ENCODE results near the gene GSTA4.
"Not testable (repeated sequence)": the region's sequence is repeated elsewhere in the genome, so short reads cannot be mapped to it uniquely, and the experiment has no call there.

The GSTA4 gene

GRCh38 chr6:53011979-53012378 is 16.9 kb upstream of the GSTA4 start:
- DNase-seq, result no peak

- no peak for DNase-seq
These were observed 15.4 kb upstream of the GSTA4 start for GRCh38 chr6:53010504-53010903.

GRCh38 chr6:53009511-53009910 is 14.4 kb upstream of the GSTA4 start:
- DNase-seq, result no peak

GRCh38 chr6:53009056-53009455 is 14.0 kb upstream of the GSTA4 start:
- DNase-seq, result no peak

- DNase-seq, result not testable (repeated sequence)
These were observed 13.2 kb upstream of the GSTA4 start for GRCh38 chr6:53008192-53008687.

GRCh38 chr6:53005663-53006250 is 10.7 kb upstream of the GSTA4 start:
- no peak for DNase-seq

GRCh38 chr6:52999456-52999855 is 4.4 kb upstream of the GSTA4 start:
- DNase-seq, result no peak

GRCh38 chr6:52998603-52999002 is 3.5 kb upstream of the GSTA4 start:
- no peak for DNase-seq

- DNase-seq, result peak; percentile 75
These were observed 995 bp upstream of the GSTA4 start for GRCh38 chr6:52995913-52996645.

GRCh38 chr6:52994839-52995088 is 320 bp downstream of the GSTA4 start:
- peak; percentile 83 for DNase-seq

GRCh38 chr6:52994031-52994838 is 849 bp downstream of the GSTA4 start:
- no peak for DNase-seq

GRCh38 chr6:52992980-52993920 is 1.8 kb downstream of the GSTA4 start:
- DNase-seq, result no peak

- no peak for DNase-seq
These were observed 4.7 kb downstream of the GSTA4 start for GRCh38 chr6:52990342-52990741.

- DNase-seq, result no peak
These were observed 9.9 kb downstream of the GSTA4 start for GRCh38 chr6:52985228-52985627.

GRCh38 chr6:52984247-52984646 is 10.8 kb downstream of the GSTA4 start:
- DNase-seq, result no peak

- no peak for DNase-seq
These were observed 11.8 kb downstream of the GSTA4 start for GRCh38 chr6:52983159-52983848.

- DNase-seq, result no peak
These were observed 12.4 kb downstream of the GSTA4 start for GRCh38 chr6:52982680-52983079.

GRCh38 chr6:52981222-52981900 is 13.7 kb downstream of the GSTA4 start:
- no peak for DNase-seq

GRCh38 chr6:52976591-52977035 is 18.5 kb downstream of the GSTA4 start:
- no peak for DNase-seq

- DNase-seq, result no peak
These were observed 18.9 kb downstream of the GSTA4 start for GRCh38 chr6:52976149-52976548.

GRCh38 chr6:52975580-52975979 is 19.5 kb downstream of the GSTA4 start:
- no peak for DNase-seq

- no peak for DNase-seq
These were observed 22.1 kb downstream of the GSTA4 start for GRCh38 chr6:52972989-52973388.
